AG10803 (cell line): Measurements from ENCODE around the gene NOTUM.
"Not testable (repeated sequence)": the region's sequence is repeated elsewhere in the genome, so short reads cannot be mapped to it uniquely, and the experiment has no call there.

ENCODE experiments used
- DNase-seq: peaks from one replicate; pipeline ENCODE4 v3.0.0; 2010; ENCODE audit warnings: low read depth
- H3K4me3 ChIP-seq: 2 replicates; pipeline ENCODE4 v1.5.1; 2011; ENCODE audit warnings: mild to moderate bottlenecking, low read length, control low read depth
- CTCF ChIP-seq: conservative IDR thresholded peaks from 2 replicates; pipeline ENCODE4 v1.5.1; 2011; ENCODE audit warnings: mild to moderate bottlenecking, low read length, control low read depth, inconsistent platforms

The NOTUM gene

DNA sequence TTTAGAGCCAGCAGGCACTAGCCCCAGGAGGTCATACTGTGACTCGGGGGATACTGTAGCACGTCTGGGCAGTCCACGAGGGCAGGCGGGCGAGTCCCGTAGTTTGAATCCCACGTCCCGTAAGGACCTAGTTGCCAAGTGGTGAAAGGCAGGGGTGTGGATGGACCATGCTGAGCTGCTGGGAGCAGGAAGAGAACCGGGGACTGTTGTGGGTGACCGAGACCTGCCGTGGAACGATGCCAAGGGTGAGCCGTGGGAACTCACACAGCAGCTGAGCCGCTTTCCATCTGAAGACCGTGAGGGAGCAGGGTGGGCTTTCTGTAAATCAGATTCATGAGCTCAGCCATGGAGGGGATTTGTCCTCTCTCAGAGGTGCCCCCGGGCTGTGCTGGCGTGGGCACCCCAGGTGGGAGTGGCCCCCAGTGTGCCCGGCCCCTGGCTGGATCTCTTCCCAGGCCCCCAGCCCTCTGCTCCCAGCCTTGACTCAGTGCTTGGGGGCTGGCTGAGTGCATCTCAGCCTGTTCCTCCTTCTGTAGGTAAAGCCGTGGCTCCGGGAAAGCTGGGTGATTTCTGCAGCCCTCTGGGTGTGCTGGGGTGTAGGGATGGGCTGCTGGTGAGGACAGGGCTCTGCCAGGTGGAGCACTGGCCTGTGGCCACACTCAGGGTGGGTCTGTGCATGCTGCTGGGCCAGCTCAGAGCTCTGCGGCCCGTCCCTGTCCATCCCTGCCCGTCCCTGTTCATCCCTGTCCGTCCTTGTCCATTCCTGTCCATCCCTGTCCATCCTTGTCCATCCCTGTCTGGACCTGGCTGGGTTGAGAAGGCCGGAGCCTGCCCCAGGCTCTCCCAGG lies 30.1 kb upstream of the NOTUM start:
- TF ChIP-seq CTCF = no peak
- no peak overlapping the region for H3K4me3 ChIP-seq
- no peak for DNase-seq

- no peak overlapping the region for H3K4me3 ChIP-seq
- DNase-seq = no peak
- no peak for TF ChIP-seq CTCF
Measured at GRCh38 chr17:81987161-81987770, 26.3 kb upstream of the NOTUM start.

GRCh38 chr17:81986606-81987005 lies 25.6 kb upstream of the NOTUM start:
- DNase-seq = no peak
- TF ChIP-seq CTCF = no peak
- H3K4me3 ChIP-seq = no peak overlapping the region

DNA sequence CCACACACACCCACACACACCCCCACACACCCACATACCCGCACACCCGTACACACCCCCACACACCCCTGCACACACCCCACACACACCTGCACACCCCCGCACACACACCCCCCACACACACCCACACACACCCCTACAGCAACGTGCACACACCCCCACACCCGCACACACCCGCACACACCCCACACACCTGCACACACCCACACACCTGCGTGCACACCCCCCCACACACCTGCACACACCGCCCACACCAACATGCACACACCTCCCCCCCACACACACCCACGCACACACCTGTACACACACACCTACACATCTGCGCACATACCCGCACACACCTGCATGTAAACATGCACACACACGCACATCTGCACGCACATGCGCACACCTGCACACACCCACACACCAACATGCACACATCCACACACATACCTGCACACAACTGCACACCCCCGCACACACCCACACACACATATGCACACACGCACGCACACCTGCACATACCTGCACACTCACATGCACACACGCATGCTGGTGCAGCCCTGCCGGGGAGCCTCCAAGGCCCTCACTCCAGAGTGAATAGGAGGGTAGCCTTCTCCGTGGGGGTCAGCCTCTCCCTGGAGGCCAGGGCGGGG lies 23.9 kb upstream of the NOTUM start:
- no peak overlapping the region for H3K4me3 ChIP-seq
- TF ChIP-seq CTCF = no peak
- no peak for DNase-seq

DNA sequence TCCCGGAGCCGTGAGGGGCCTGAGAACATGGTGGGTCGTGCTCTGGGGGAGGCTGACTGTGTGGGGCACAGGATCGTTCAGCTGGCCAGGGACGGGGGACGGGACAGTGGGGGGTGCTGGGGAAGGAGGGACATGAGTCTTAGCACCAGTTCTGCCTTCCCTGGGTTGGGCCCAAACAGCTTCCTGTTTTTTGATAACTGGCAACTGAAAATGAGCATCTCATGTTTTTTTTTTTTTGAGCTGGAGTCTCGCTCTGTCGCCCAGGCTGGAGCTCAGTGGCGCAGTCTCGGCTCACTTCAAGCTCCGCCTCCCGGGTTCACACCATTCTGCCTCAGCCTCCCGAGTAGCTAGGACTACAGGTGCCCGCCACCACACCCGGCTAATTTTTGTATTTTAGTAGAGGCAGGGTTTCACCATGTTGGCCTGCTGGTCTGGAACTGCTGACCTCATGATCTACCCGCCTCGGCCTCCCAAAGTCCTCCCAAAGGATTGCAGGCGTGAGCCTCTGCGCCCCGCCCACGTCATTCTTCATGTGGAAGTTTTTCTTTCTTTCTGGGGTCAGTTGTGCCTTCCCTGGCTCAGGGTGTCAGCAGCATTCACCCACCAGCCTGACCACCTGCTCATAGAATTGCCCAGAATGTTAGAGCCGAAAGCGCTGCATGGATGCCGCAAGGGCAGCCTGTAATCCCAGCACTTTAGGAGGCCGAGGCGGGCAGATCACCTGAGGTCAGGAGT lies 22.8 kb upstream of the NOTUM start:
- DNase-seq = no peak
- no peak for TF ChIP-seq CTCF
- H3K4me3 ChIP-seq = no peak overlapping the region

DNA sequence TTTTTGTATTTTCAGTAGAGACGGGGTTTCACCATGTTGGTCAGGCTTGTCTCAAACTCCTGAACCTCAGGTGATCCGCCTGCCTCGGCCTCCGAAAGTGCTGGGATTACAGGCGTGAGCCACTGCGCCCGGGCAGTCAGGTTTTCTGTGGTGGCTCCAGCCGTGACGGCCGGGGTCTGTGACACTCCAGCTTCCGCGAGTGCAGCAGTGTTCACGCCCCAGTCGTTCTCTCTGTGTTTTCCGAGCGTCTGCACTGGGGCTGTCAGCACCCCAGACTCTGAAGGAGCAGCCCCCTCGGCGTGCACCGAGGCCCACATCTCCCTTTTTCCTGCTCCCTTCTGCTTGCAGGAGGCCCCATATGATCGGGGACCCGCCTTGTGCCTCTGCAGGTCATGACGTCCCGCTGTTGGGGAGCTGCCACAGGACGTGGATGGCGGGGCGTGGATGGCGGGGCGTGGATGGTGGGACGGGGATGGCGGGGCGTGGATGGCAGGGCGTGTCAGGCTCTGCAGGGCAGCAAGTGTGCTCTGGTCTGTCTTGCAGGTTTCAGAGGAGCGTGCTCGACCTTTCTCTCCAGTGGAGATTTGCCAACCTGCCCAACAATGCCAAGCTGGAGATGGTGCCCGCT lies 22.1 kb upstream of the NOTUM start:
- DNase-seq = no peak
- H3K4me3 ChIP-seq = no peak overlapping the region
- TF ChIP-seq CTCF = no peak

- H3K4me3 ChIP-seq, DNase-seq: not testable (repeated sequence)
Measured at GRCh38 chr17:81981511-81981910, 20.5 kb upstream of the NOTUM start.
